Trophoblast cell (in vitro differentiated cells and primary cell): Measurements from ENCODE around the gene VWF.

Experiments
- DNase-seq, 2 donors: peaks; one replicate each; pipeline ENCODE4 v3.0.0-alpha.2; 2016
- H2AFZ ChIP-seq: 2 replicates; pipeline ENCODE4 v1.6.1; 2013; ENCODE audit warnings: low read length, moderate library complexity, mild to moderate bottlenecking; ENCODE audit not compliant: insufficient read depth, poor library complexity
- H2AK5ac ChIP-seq: 2 replicates; pipeline ENCODE4 v1.6.1; 2013; ENCODE audit warnings: mild to moderate bottlenecking, low read length
- H2BK120ac ChIP-seq: 2 replicates; pipeline ENCODE4 v1.6.1; 2013; ENCODE audit warnings: low read length, mild to moderate bottlenecking, moderate library complexity; ENCODE audit not compliant: insufficient read depth, poor library complexity
- H2BK12ac ChIP-seq: 2 replicates; pipeline ENCODE4 v1.6.1; 2013; ENCODE audit warnings: mild to moderate bottlenecking, low read length, moderate library complexity
- H2BK5ac ChIP-seq: 2 replicates; pipeline ENCODE4 v1.6.1; 2013; ENCODE audit warnings: low read length, low read depth, moderate library complexity, mild to moderate bottlenecking; ENCODE audit not compliant: poor library complexity
- H3K14ac ChIP-seq: 2 replicates; pipeline ENCODE4 v1.6.1; 2013; ENCODE audit warnings: mild to moderate bottlenecking, low read length
- H3K18ac ChIP-seq: 2 replicates; pipeline ENCODE4 v1.6.1; 2013; ENCODE audit warnings: mild to moderate bottlenecking, low read length
- H3K23ac ChIP-seq: 2 replicates; pipeline ENCODE4 v1.6.1; 2013; ENCODE audit warnings: low read length
- H3K27ac ChIP-seq: 2 replicates; pipeline ENCODE4 v1.5.1; 2013; ENCODE audit warnings: low read depth, mild to moderate bottlenecking, inconsistent platforms, low read length, moderate library complexity
- H3K27me3 ChIP-seq: 2 replicates; pipeline ENCODE4 v1.6.1; 2013; ENCODE audit warnings: inconsistent platforms, mild to moderate bottlenecking, low read length, moderate library complexity; ENCODE audit not compliant: insufficient read depth
- H3K36me3 ChIP-seq, 2 experiments: 1 replicate in 1 of 2; 2 replicates in 1 of 2; pipeline ENCODE4 v1.6.1; 2013; ENCODE audit warnings: low read length in 2 of 2, mild to moderate bottlenecking in 2 of 2, moderate library complexity in 1 of 2; ENCODE audit not compliant: insufficient read depth in 2 of 2, control insufficient read depth in 1 of 2
- H3K4ac ChIP-seq: 2 replicates; pipeline ENCODE4 v1.6.1; 2013; ENCODE audit warnings: low read depth, mild to moderate bottlenecking, low read length, moderate library complexity
- H3K4me1 ChIP-seq, 2 experiments: 1 replicate in 1 of 2; 2 replicates in 1 of 2; pipeline ENCODE4 v1.6.1; 2013; ENCODE audit warnings: low read length in 2 of 2, mild to moderate bottlenecking in 2 of 2, moderate library complexity in 1 of 2; ENCODE audit not compliant: insufficient read depth in 2 of 2, control insufficient read depth in 1 of 2
- H3K4me2 ChIP-seq: 2 replicates; pipeline ENCODE4 v1.6.1; 2013; ENCODE audit warnings: inconsistent platforms, mild to moderate bottlenecking, low read length, moderate library complexity
- H3K4me3 ChIP-seq: 2 replicates; pipeline ENCODE4 v1.5.1; 2013; ENCODE audit warnings: mild to moderate bottlenecking, low read depth, low read length, inconsistent platforms
- H3K79me1 ChIP-seq: one replicate; pipeline ENCODE4 v1.6.1; 2013; ENCODE audit warnings: low read length
- H3K79me2 ChIP-seq: 2 replicates; pipeline ENCODE4 v1.6.1; 2013; ENCODE audit warnings: low read length, mild to moderate bottlenecking; ENCODE audit not compliant: control insufficient read depth, insufficient read depth, poor library complexity
- H3K9ac ChIP-seq: 2 replicates; pipeline ENCODE4 v1.6.1; 2013; ENCODE audit warnings: mild to moderate bottlenecking, low read length
- H3K9me3 ChIP-seq: 2 replicates; pipeline ENCODE4 v1.6.1; 2013; ENCODE audit warnings: low read depth, mild to moderate bottlenecking, control low read depth, inconsistent platforms, low read length; ENCODE audit not compliant: insufficient read depth
- H4K12ac ChIP-seq: 2 replicates; pipeline ENCODE4 v1.6.1; 2013; ENCODE audit warnings: low read depth, mild to moderate bottlenecking, low read length, moderate library complexity
- H4K8ac ChIP-seq: 2 replicates; pipeline ENCODE4 v1.6.1; 2013; ENCODE audit warnings: low read depth, mild to moderate bottlenecking, low read length, moderate library complexity
- H4K91ac ChIP-seq: one replicate; pipeline ENCODE4 v1.6.1; 2013; ENCODE audit warnings: low read depth, mild to moderate bottlenecking, low read length, moderate library complexity
- WGBS: extraction: QIAGEN DNeasy Blood & Tissue Kit; methylation state at CpG from one replicate; pipeline ENCODE4 v1.1.7; 2013; ENCODE audit warnings: missing lambda C conversion rate; ENCODE audit not compliant: insufficient read length, insufficient coverage; ENCODE audit errors: extremely low coverage; 5-methylcytosine and 5-hydroxymethylcytosine counted together

Gene VWF

GRCh38 chr12:6065863-6066199 is 58.6 kb downstream of the VWF start:
- peak overlapping the region; percentile 4 for H2AK5ac ChIP-seq
- no peak for DNase-seq
- no peak overlapping the region for H3K4me2 ChIP-seq
- H3K36me3 ChIP-seq, result no peaks in the 10 kb centered on the region
- peak overlapping the region; percentile 10 for H3K18ac ChIP-seq
- peak overlapping the region; percentile 0 for H3K4ac ChIP-seq
- no peak overlapping the region for H2AFZ ChIP-seq
- WGBS, result no CpG with 5 or more reads among the region's 5 CpGs
- H4K12ac ChIP-seq, result no peak overlapping the region
- H2BK120ac ChIP-seq, result peak overlapping the region; percentile 12
- H3K9me3 ChIP-seq, result peaks cover 5% of the 10 kb centered on the region
- H3K4me1 ChIP-seq, result peaks cover 25 to 27% of the 10 kb centered on the region in 2 experiments
- H4K8ac ChIP-seq, result peak overlapping the region; percentile 1
- peak overlapping the region; percentile 60 for H4K91ac ChIP-seq
- H3K14ac ChIP-seq, result peak overlapping the region; percentile 52
- H3K27ac ChIP-seq, result peak overlapping the region; percentile 50
- no peaks in the 10 kb centered on the region for H3K27me3 ChIP-seq
- no peak overlapping the region for H3K23ac ChIP-seq
- H3K79me2 ChIP-seq, result peaks cover 2% of the 10 kb centered on the region
- no peak overlapping the region for H3K4me3 ChIP-seq
- H2BK5ac ChIP-seq, result peak overlapping the region; percentile 37
- H2BK12ac ChIP-seq, result peak overlapping the region; percentile 27
- peaks cover 34% of the 10 kb centered on the region for H3K79me1 ChIP-seq
- no peak overlapping the region for H3K9ac ChIP-seq

- peak overlapping the region; percentile 11 for H3K4me3 ChIP-seq
- no CpG with 5 or more reads among the region's 8 CpGs for WGBS
- peak overlapping the region; percentile 0 for H3K4ac ChIP-seq
- H3K79me2 ChIP-seq, result peaks cover 2% of the 10 kb centered on the region
- H3K23ac ChIP-seq, result no peak overlapping the region
- H3K9ac ChIP-seq, result no peak overlapping the region
- peaks cover 5% of the 10 kb centered on the region for H3K9me3 ChIP-seq
- H3K27me3 ChIP-seq, result no peaks in the 10 kb centered on the region
- H3K4me1 ChIP-seq, result peaks cover 25 to 27% of the 10 kb centered on the region in 2 experiments
- peaks cover 31% of the 10 kb centered on the region for H3K79me1 ChIP-seq
- H3K4me2 ChIP-seq, result no peak overlapping the region
- H2BK12ac ChIP-seq, result peak overlapping the region; percentile 47
- DNase-seq, result peak in 1 of 2 donors; percentile 15
- no peak overlapping the region for H2BK5ac ChIP-seq
- H3K18ac ChIP-seq, result peak overlapping the region; percentile 27
- H4K91ac ChIP-seq, result peak overlapping the region; percentile 63
- H2BK120ac ChIP-seq, result peak overlapping the region; percentile 12
- no peaks in the 10 kb centered on the region for H3K36me3 ChIP-seq
- peak overlapping the region; percentile 4 for H2AK5ac ChIP-seq
- no peak overlapping the region for H4K12ac ChIP-seq
- peak overlapping the region; percentile 7 for H4K8ac ChIP-seq
- H2AFZ ChIP-seq, result no peak overlapping the region
- peak overlapping the region; percentile 52 for H3K14ac ChIP-seq
- no peak overlapping the region for H3K27ac ChIP-seq
These were observed 59.2 kb downstream of the VWF start for GRCh38 chr12:6065131-6065862.

- no CpG with 5 or more reads among the region's 20 CpGs for WGBS
- H3K23ac ChIP-seq, result no peak overlapping the region
- no peak overlapping the region for H3K27ac ChIP-seq
- H3K79me2 ChIP-seq, result peaks cover 2% of the 10 kb centered on the region
- peak overlapping the region; percentile 22 for H4K91ac ChIP-seq
- H3K9me3 ChIP-seq, result peaks cover 5% of the 10 kb centered on the region
- H4K8ac ChIP-seq, result no peak overlapping the region
- H3K27me3 ChIP-seq, result no peaks in the 10 kb centered on the region
- H3K4me2 ChIP-seq, result no peak overlapping the region
- DNase-seq, result peak; percentile 51 to 67
- no peak overlapping the region for H3K4me3 ChIP-seq
- H2AK5ac ChIP-seq, result peak overlapping the region; percentile 11
- H3K36me3 ChIP-seq, result no peaks in the 10 kb centered on the region
- H2BK12ac ChIP-seq, result peak overlapping the region; percentile 10
- H3K14ac ChIP-seq, result peak overlapping the region; percentile 3
- H2BK5ac ChIP-seq, result no peak overlapping the region
- no peak overlapping the region for H4K12ac ChIP-seq
- peaks cover 23 to 25% of the 10 kb centered on the region in 2 experiments for H3K4me1 ChIP-seq
- peak overlapping the region; percentile 18 for H2BK120ac ChIP-seq
- H3K4ac ChIP-seq, result no peak overlapping the region
- H3K18ac ChIP-seq, result no peak overlapping the region
- no peak overlapping the region for H2AFZ ChIP-seq
- H3K79me1 ChIP-seq, result peaks cover 23% of the 10 kb centered on the region
- H3K9ac ChIP-seq, result no peak overlapping the region
These were observed 61.4 kb downstream of the VWF start for GRCh38 chr12:6062757-6063735.

- peak overlapping the region; percentile 38 for H2BK12ac ChIP-seq
- DNase-seq, result no peak
- WGBS, result no CpG with 5 or more reads among the region's 3 CpGs
- no peak overlapping the region for H3K4ac ChIP-seq
- H4K8ac ChIP-seq, result no peak overlapping the region
- H3K79me1 ChIP-seq, result peaks cover 23% of the 10 kb centered on the region
- H4K12ac ChIP-seq, result no peak overlapping the region
- H3K18ac ChIP-seq, result no peak overlapping the region
- no peak overlapping the region for H3K9ac ChIP-seq
- peak overlapping the region; percentile 14 for H4K91ac ChIP-seq
- H3K9me3 ChIP-seq, result peaks cover 5% of the 10 kb centered on the region
- H3K23ac ChIP-seq, result no peak overlapping the region
- no peaks in the 10 kb centered on the region for H3K36me3 ChIP-seq
- H3K27ac ChIP-seq, result no peak overlapping the region
- no peak overlapping the region for H3K4me3 ChIP-seq
- no peaks in the 10 kb centered on the region for H3K27me3 ChIP-seq
- no peak overlapping the region for H2AFZ ChIP-seq
- no peak overlapping the region for H3K4me2 ChIP-seq
- no peak overlapping the region for H3K14ac ChIP-seq
- no peak overlapping the region for H2BK5ac ChIP-seq
- H2AK5ac ChIP-seq, result peak overlapping the region; percentile 14
- H2BK120ac ChIP-seq, result no peak overlapping the region
- peaks cover 23 to 24% of the 10 kb centered on the region in 2 experiments for H3K4me1 ChIP-seq
- peaks cover 2% of the 10 kb centered on the region for H3K79me2 ChIP-seq
These were observed 62.1 kb downstream of the VWF start for GRCh38 chr12:6062395-6062756.
